ENCODE results near the gene HABP4.
A peak's percentile ranks its signal among the peaks of the same experiment; 100 is the strongest.

Gene HABP4

GRCh38 chr9:96449845-96450612, at the start of gene HABP4:
Gene HABP4 (plus strand): TSS chr9:96450169. CDS start chr9:96450280, 111 bp downstream.
- H3K27ac Mint-ChIP-seq, result peak within 1 kb of the TSS; percentile 79
- peak within 1 kb of the TSS; percentile 85 for H3K4me3 Mint-ChIP-seq
- H3K27me3 Mint-ChIP-seq (ENCODE audit: low read depth), result peaks cover 21% of the 10 kb centered on the region
- peaks cover 1% of the 10 kb centered on the region for H3K36me3 Mint-ChIP-seq (ENCODE audit: low read depth)
- H3K9me3 Mint-ChIP-seq, result no peaks in the 10 kb centered on the region
- H3K4me1 Mint-ChIP-seq (ENCODE audit: low read depth), result peaks cover 13% of the 10 kb centered on the region

GRCh38 chr9:96408409-96409280, 41.3 kb upstream of the HABP4 start:
- peak overlapping the region; percentile 86 for H3K27ac Mint-ChIP-seq
- H3K4me1 Mint-ChIP-seq (ENCODE audit: low read depth), result peaks cover 35% of the 10 kb centered on the region
- H3K27me3 Mint-ChIP-seq (ENCODE audit: low read depth), result no peaks in the 10 kb centered on the region
- no peaks in the 10 kb centered on the region for H3K9me3 Mint-ChIP-seq
- H3K36me3 Mint-ChIP-seq (ENCODE audit: low read depth), result peaks cover 15% of the 10 kb centered on the region
- H3K4me3 Mint-ChIP-seq, result no peak overlapping the region

GRCh38 chr9:96411129-96411838, 38.7 kb upstream of the HABP4 start:
- H3K36me3 Mint-ChIP-seq (ENCODE audit: low read depth), result peaks cover 12% of the 10 kb centered on the region
- H3K27me3 Mint-ChIP-seq (ENCODE audit: low read depth), result no peaks in the 10 kb centered on the region
- no peak overlapping the region for H3K4me3 Mint-ChIP-seq
- H3K27ac Mint-ChIP-seq, result no peak overlapping the region
- no peaks in the 10 kb centered on the region for H3K9me3 Mint-ChIP-seq
- peaks cover 43% of the 10 kb centered on the region for H3K4me1 Mint-ChIP-seq (ENCODE audit: low read depth)

- Mint-ChIP-seq H3K4me1 (ENCODE audit: low read depth) (peaks cover 45% of the 10 kb centered on the region), H3K27ac (peak overlapping the region; percentile 85), H3K9me3 (no peaks in the 10 kb centered on the region), H3K27me3 (ENCODE audit: low read depth) (no peaks in the 10 kb centered on the region), H3K4me3 (no peak overlapping the region), H3K36me3 (ENCODE audit: low read depth) (peaks cover 13% of the 10 kb centered on the region)
Observed at GRCh38 chr9:96412174-96412913, 37.6 kb upstream of the HABP4 start.

GRCh38 chr9:96413302-96414221, 36.4 kb upstream of the HABP4 start:
- H3K9me3 Mint-ChIP-seq, result no peaks in the 10 kb centered on the region
- H3K4me1 Mint-ChIP-seq (ENCODE audit: low read depth), result peaks cover 39% of the 10 kb centered on the region
- peaks cover 10% of the 10 kb centered on the region for H3K36me3 Mint-ChIP-seq (ENCODE audit: low read depth)
- no peaks in the 10 kb centered on the region for H3K27me3 Mint-ChIP-seq (ENCODE audit: low read depth)
- peak overlapping the region; percentile 74 for H3K4me3 Mint-ChIP-seq
- peak overlapping the region; percentile 85 for H3K27ac Mint-ChIP-seq

GRCh38 chr9:96417051-96417586, 32.9 kb upstream of the HABP4 start:
- H3K4me1 Mint-ChIP-seq (ENCODE audit: low read depth), result peaks cover 46% of the 10 kb centered on the region
- H3K36me3 Mint-ChIP-seq (ENCODE audit: low read depth), result peaks cover 4% of the 10 kb centered on the region

GRCh38 chr9:96417661-96418082, 32.3 kb upstream of the HABP4 start:
- H3K27ac Mint-ChIP-seq, result peak overlapping the region; percentile 86
- H3K27me3 Mint-ChIP-seq (ENCODE audit: low read depth), result no peaks in the 10 kb centered on the region
- no peaks in the 10 kb centered on the region for H3K9me3 Mint-ChIP-seq
- peak overlapping the region; percentile 82 for H3K4me3 Mint-ChIP-seq
- peaks cover 4% of the 10 kb centered on the region for H3K36me3 Mint-ChIP-seq (ENCODE audit: low read depth)
- H3K4me1 Mint-ChIP-seq (ENCODE audit: low read depth), result peaks cover 42% of the 10 kb centered on the region

More at GRCh38 chr9:96417051-96417586, 32.9 kb upstream of the HABP4 start:
- Mint-ChIP-seq H3K4me3 (peak overlapping the region; percentile 93), H3K27ac (peak overlapping the region; percentile 96), H3K9me3 (no peaks in the 10 kb centered on the region), H3K27me3 (ENCODE audit: low read depth) (no peaks in the 10 kb centered on the region)

- Mint-ChIP-seq H3K4me1 (ENCODE audit: low read depth) (peaks cover 36% of the 10 kb centered on the region), H3K9me3 (no peaks in the 10 kb centered on the region), H3K36me3 (ENCODE audit: low read depth) (peaks cover 4% of the 10 kb centered on the region), H3K4me3 (peak within 1 kb of the TSS; percentile 93), H3K27ac (peak within 1 kb of the TSS; percentile 96), H3K27me3 (ENCODE audit: low read depth) (no peaks in the 10 kb centered on the region)
Observed at GRCh38 chr9:96418083-96418919, 31.7 kb upstream of the HABP4 start, which contains the start of gene ZNF367. Gene ZNF367 (minus strand): TSS chr9:96418370. CDS start chr9:96418032, 338 bp downstream.

GRCh38 chr9:96418920-96419690, 30.9 kb upstream of the HABP4 start:
- Mint-ChIP-seq H3K27me3 (ENCODE audit: low read depth) (no peaks in the 10 kb centered on the region), H3K4me1 (ENCODE audit: low read depth) (peaks cover 28% of the 10 kb centered on the region), H3K4me3 (peak overlapping the region; percentile 86), H3K36me3 (ENCODE audit: low read depth) (peaks cover 4% of the 10 kb centered on the region), H3K27ac (peak overlapping the region; percentile 92), H3K9me3 (no peaks in the 10 kb centered on the region)

- Mint-ChIP-seq H3K27me3 (ENCODE audit: low read depth) (no peaks in the 10 kb centered on the region), H3K9me3 (no peaks in the 10 kb centered on the region), H3K27ac (peak overlapping the region; percentile 90), H3K4me3 (peak overlapping the region; percentile 86), H3K36me3 (ENCODE audit: low read depth) (peaks cover 4% of the 10 kb centered on the region), H3K4me1 (ENCODE audit: low read depth) (peaks cover 27% of the 10 kb centered on the region)
Observed at GRCh38 chr9:96419691-96419969, 30.3 kb upstream of the HABP4 start.

- Mint-ChIP-seq H3K27me3 (ENCODE audit: low read depth) (no peaks in the 10 kb centered on the region), H3K27ac (peak overlapping the region; percentile 90), H3K4me1 (ENCODE audit: low read depth) (peaks cover 27% of the 10 kb centered on the region), H3K9me3 (no peaks in the 10 kb centered on the region), H3K36me3 (ENCODE audit: low read depth) (peaks cover 4% of the 10 kb centered on the region), H3K4me3 (peak overlapping the region; percentile 86)
Observed at GRCh38 chr9:96420468-96421219, 29.3 kb upstream of the HABP4 start.
